GM19455 (cell line): ENCODE data around the gene SLC10A4.
"Not testable (repeated sequence)": the region's sequence is repeated elsewhere in the genome, so short reads cannot be mapped to it uniquely, and the experiment has no call there.

Experiments used
- ATAC-seq: cut with Tn5 transposase; IDR thresholded peaks from one replicate; pipeline ENCODE4 v1.9.1; 2021; ENCODE audit not compliant: unreplicated experiment

SLC10A4 gene, protein sequence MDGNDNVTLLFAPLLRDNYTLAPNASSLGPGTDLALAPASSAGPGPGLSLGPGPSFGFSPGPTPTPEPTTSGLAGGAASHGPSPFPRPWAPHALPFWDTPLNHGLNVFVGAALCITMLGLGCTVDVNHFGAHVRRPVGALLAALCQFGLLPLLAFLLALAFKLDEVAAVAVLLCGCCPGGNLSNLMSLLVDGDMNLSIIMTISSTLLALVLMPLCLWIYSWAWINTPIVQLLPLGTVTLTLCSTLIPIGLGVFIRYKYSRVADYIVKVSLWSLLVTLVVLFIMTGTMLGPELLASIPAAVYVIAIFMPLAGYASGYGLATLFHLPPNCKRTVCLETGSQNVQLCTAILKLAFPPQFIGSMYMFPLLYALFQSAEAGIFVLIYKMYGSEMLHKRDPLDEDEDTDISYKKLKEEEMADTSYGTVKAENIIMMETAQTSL

DNA sequence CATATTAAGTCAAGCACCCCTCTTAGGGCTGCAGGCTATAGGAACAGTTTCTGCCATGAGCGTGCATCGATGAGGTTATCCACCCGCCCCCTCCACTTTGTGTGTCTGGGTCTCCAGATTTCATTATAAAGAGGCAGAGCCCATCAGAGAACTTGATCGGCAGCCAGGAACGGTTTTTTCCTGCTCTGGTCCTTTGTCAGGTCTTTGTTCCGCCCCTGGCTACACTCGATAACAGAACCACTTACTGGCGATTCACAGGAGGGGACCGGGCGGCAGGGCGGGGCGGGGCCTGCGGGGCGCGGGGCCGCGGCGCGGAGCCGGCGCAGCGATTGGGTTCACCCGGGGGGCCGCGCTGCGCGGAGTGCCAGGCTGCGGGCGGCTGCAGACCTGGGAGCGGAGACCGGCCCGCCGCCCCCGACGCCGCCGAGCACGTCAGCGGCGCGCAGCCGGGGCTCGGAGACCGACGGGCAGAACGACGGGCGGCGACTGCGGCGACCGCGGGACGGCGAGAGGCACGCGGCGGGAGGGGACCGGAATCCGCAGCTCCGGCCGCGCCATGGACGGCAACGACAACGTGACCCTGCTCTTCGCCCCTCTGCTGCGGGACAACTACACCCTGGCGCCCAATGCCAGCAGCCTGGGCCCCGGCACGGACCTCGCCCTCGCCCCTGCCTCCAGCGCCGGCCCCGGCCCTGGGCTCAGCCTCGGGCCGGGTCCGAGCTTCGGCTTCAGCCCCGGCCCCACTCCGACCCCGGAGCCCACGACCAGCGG lies at the start of gene SLC10A4:
TSS of gene SLC10A4 (plus strand) at position 338 of the 771 bp plus-strand sequence. CDS start at position 557, 219 bp downstream.
- ATAC-seq = no peak

DNA sequence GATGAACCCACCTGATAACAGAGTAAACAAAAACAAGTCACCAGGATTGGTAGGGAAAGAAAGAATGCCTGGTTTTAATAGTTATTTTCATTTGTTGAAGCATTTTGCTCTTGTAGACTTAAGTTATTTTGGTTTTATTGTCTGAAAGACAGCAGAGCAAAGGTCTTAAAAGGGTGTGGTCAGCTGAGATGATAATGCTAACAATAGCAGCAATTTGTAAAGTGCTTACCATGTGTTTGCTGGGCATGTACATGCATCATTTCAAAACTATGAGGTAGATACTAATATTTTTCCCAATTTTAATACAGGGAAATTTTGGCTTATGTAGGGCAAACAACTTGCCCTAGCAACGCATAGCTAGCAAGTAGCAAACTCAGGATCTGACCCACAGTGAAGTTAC lies 46.8 kb upstream of the SLC10A4 start:
- no peak for ATAC-seq

DNA sequence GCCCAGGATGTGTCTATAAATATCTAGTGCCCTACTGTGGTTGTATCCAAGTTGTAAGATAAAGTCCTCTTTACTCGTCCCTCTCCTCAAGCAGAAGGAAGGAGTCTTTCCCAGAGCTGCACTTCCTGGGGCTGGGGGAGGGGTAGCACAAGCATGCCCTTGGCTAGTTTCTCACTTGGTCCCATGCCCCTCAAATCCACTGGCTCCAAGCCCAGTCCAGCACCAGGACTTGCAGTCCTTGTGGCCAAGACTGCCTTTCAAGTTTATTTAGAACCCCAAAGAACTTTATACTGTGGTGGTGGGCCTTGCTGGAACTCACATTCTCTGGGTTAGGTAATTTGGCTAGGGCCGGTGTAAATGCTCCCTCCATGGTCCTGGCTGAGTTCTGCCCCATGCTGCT lies 43.2 kb upstream of the SLC10A4 start:
- ATAC-seq = no peak

DNA sequence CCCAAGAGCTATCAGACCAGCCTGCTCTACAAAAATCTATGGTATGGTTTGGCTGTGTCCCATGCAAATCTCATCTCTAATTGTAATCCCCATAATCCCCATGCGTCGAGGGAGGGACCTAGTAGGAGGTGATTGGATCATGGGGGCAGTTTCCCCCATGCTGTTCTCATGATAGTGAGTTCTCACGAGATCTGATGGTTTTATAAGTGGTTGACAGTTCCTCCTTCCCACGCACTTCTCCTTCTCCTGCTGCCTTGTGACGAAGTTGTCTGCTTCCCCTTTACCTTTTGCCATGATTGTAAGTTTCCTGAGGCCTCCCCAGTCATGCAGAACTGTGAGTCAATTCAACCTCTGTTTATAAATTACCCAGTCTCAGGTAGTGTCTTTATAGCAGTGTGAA lies 42.2 kb upstream of the SLC10A4 start:
- ATAC-seq = not testable (repeated sequence)

DNA sequence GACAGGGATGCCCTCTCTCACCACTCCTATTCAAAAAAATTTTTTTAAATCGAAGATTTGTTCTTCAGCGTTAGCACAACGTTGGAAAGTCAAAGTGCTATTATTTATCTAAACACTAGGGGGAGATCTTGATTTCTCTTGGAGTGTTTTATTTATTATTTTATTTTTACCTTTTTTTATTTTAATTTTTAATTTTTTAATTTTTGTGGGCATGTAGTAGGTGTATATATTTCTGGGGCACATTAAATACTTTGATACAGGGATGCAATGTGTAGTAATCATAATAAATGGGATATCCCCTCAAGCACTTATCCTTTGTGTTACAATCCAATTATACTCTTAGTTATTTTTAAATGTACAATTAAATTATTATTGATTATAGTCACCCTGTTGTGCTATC lies 37.4 kb upstream of the SLC10A4 start:
- ATAC-seq = no peak

DNA sequence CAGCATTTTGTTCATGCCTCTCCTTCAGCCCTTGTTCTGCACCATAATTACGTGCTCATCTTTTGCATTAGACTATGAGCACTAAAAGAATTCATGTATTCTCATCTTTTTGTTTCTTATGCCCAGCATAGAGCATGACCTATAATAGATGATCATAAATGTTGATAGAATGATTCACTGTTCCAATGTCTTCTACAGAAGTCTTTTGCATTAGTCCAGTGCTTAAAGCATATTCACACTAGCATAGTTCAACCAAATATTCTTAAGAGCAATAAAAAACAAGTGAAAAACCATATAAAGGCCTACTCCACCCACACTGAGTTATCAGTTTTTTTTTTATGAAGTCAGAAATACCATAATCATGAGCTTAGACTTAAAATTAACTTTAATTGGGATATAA lies 36.5 kb upstream of the SLC10A4 start:
- ATAC-seq = no peak

DNA sequence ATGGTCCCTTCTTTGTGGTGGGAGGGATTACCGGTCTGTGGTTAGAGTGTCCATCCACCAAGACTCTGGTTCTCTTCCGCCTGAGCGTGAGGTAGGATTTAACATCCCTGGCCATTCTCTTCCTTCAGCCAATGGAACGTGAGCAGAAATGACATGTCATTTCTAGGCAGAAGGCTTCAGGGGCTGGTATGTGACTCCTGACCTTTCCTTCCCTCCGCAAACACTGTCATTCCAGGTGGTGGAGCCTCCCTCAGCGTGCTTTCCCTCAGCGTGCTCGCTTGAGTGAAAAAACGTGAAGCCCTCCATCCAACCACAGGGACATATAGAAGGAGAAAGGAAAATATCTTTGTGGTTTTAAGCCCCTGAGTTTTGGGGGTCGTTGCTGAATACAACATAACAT lies 34.0 kb upstream of the SLC10A4 start:
- no peak for ATAC-seq

DNA sequence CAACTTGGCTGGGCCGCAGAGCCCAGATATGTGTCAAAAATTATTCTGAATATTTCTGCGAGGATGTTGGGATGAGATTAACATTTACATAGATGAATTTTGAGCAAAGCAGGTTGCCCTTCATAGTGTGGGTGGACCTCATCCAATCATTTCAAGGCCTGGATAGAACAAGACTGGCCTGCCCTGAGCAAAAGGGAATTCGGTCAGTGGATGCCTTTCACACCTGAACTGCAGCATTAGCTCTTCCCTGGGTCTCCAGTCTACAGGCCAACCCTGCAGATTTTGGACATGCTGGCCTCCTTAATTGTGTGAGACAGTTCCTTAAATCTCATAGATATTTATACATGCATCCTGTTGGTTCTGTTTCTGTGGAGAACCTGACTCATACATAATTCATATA lies 32.4 kb upstream of the SLC10A4 start:
- no peak for ATAC-seq

DNA sequence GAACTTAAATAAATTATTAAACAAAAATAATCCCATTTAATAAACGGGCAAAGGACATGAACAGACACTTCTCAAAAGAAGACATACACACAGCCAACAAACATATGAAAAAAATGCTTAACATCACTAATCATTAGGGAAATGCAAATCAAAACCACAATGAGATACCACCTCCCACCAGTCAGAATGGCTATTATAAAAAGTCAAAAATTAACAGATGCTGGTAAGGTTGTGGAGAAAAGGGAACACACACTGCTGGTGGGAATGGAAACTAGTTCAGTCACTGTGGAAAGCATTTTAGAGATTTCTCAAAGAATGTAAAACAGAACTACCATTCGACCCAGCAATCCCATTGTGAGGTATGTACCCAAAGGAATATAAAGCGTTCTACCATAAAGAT lies 31.5 kb upstream of the SLC10A4 start:
- ATAC-seq = not testable (repeated sequence)

DNA sequence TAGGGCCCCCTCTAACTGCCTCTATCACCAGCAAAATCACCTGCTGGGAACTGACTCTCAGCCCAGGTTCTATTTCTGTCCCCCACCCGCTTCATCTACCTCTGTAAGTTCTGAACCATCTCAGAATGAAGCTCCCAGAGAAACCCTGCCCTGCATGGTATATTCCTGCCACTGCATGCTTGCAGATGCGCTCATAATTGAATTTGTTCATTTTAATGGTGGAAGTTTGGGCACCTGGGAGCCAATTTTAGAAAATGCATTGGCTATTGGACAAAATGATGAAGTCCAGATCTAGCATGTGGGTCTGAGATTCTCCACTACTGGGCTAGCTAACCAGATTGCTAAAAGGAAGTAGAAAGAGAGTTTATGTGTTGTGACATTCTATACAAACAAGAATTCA lies 28.6 kb upstream of the SLC10A4 start:
- ATAC-seq = no peak

DNA sequence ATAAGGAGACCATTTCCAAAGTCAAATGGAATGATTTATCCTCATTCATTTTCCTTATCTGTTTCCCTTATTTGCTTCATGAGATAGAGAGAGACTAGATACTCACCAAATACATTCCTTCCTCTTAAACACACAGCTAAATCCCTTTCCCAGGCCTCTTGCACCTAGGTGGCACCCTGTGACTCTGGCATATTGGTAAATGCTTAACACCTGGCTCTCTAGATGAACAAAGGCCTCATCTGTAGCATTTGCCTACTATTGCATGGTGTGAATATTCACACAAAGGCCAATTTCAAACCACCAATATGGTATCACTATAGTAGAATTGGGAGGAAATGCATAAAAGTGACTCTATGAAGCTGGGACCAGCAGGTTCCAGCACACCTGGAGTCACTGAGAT lies 22.1 kb upstream of the SLC10A4 start:
- ATAC-seq = no peak

DNA sequence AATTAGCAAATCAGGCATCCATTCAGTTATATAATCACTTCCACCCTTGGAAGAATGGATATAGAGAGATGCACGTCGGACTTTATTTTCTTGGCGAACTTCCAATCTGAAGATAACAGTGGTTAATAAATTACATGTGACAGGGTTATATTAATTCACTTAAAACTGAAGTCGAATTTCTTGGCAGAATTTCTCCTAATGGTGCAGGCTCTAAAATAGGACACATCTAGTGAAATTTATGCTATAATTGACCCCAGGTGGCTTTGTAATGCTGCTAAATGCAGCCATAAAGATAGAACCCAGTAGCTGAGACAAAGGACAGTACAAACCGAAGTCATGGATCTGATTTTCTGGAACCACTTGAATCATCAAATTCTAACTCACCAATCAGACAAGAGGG lies 20.8 kb upstream of the SLC10A4 start:
- ATAC-seq = no peak

DNA sequence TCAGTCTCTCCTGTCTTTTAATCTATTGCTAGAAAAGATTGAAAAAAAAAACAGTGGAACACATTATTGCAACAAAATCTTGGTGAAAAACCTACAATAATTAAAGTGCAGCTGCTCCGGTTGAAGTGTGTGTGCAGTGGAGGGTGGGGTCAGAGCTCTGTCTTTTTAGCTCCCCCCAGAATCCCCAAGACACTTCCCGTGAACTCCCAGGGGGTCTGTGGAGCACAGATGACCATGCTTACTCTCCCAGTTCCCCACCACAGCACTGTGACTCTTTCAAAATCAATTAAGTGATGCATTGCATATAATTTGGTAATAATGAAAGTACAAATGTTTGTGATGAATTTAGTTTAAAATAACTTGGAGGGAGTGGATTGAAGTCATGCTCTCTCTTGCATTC lies 15.7 kb upstream of the SLC10A4 start:
- ATAC-seq = no peak

DNA sequence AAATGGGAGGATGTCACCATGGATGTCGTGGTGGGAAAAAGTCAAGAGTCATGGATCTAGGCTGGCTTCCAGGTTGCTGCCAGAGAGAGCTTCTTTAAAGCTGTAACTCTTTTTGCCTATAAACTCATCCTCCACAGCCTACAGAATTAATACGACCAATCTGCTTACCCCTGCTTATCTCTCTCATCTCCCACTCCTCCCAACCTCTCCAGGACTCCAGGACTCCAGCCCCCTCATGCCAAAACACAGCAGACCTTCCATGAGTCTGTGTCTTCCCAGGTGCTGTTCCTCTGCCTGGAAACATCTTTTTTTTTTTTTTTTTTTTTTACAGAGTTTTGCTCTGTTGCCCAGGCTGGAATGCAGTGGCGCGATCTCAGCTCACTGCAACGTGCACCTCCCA lies 15.3 kb upstream of the SLC10A4 start:
- no peak for ATAC-seq

DNA sequence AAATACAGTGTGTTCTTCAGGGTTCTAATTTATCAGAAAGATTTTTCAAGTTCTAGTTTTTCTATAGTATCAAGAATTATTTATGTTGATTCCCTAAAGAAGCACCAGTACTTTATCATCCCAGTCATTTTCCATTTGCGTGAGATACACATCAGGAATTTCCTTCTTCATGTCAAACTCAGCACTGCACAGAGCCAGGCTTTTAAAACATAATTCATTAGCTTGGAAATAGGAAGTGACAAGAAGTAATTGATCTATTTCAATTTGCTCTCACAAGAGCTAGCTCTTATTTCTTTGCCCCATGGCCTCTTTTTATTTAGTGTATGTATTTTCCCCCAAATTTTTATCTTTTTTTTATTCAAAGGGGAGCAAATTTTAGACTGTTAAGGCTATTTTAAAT lies 13.0 kb upstream of the SLC10A4 start:
- ATAC-seq = no peak

DNA sequence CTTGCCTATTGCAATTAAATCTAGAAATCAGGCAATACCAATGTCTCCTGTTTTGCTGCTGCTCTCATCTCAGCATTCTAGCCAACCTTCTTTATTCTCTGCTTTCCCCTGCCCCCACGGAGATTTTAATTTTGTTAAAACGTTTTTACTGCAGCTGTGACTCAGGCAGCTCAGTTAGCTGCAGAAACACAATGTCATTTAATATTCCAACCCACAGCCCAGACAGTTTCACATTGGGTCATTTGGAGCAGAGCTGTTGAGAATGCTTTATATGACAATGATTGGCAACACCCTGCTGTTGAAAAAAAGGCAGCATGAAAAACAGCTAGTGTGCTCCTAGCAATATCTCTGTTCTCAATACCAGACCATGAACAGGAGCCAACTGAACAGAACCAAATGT lies 12.6 kb upstream of the SLC10A4 start:
- no peak for ATAC-seq

DNA sequence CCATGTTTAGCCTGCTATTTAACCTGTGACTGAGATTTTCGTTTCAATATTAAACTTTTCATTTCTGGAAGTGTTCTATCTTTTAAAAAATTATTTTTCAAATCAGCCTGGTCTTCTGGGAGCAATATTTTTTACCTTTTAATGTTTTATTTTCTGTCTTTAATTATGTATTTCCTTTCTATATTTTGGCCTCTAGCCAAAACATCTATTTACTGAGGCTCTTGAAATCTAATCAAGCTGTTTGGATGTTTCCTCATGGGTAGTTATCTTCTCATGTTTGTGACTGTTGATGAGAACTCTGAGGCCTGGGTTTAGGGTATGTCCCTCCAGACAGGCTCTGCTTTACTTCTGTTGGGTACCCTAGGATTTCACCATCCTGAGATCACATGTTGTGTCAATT lies 10.3 kb upstream of the SLC10A4 start:
- no peak for ATAC-seq

DNA sequence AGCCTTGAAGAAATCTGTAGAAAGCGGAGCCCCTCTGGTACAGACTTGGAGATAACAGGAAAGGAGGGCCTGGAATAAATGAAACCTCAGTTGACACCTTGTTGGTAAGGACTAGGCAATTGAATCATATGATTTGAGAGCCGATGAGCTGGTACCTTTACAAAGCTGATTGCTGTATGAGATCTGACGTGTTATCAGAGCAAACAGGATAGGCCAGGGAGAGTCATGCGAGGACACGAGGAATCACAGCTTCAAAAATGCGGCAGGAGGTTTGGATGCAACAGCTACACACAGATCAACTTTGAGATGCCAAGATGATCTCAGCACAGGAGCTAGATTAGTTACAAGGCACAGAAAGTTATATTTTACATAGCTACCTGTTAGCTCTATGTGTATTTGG lies 7.4 kb upstream of the SLC10A4 start:
- ATAC-seq = no peak

DNA sequence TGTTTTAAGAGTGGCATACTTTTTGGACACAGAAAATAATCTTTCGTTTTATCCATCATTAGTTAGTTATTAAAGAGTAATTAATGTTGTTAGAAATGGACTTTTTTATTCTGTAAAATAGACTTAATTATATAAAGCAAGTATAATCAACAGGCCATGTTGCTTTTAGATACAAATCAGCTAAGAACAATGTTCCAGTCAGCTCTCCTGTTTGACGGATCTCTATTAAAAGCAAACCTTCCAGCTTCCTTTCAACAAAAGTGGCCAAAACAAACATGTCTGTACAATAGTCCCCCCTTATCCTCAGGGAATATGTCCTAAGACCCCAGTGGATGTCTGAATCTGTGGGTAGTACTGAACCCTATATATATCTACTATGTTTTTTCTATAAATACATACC lies 4.9 kb upstream of the SLC10A4 start:
- ATAC-seq = no peak

DNA sequence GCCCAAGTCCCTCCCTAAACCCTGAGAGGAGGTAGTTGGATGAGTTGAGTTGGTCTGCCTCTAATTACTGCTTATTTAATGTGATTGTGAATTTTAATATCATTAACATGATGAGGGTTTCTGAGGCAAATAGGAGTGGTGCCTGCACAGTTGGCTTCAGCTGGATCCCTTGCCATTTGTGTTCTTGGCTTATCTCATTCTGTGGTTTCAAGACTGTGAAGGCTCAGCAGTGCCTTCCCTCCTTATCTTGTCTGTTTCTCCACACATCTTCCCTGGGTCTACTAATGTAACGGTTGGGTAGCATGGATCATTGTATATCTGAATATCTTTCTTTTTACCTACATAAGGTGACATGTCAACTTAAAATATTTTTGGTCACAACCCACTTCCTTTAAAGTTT lies 1.6 kb upstream of the SLC10A4 start:
- no peak for ATAC-seq

DNA sequence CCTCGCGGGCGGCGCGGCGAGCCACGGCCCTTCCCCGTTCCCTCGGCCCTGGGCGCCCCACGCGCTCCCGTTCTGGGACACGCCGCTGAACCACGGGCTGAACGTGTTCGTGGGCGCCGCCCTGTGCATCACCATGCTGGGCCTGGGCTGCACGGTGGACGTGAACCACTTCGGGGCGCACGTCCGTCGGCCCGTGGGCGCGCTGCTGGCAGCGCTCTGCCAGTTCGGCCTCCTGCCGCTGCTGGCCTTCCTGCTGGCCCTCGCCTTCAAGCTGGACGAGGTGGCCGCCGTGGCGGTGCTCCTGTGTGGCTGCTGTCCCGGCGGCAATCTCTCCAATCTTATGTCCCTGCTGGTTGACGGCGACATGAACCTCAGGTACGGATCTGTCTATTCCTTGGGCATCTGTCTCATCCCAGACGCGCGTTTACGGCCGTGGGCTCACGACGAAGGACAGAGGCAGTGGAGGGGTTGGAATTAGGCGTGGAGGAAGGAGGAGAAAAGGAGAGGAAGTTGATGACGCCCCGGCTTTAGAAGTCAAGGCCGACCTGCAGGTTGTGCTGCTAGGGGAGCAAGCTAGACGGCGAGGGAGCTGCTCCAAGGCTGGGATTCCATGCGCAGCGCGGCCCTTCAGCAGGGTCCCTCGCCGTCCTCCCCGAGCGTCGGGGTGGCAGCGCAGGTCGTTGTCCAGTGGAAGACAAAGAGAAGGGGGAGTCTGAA lies 792 bp downstream of the SLC10A4 start:
- no peak for ATAC-seq
